ENCODE data around the gene POC1A.

DNA sequence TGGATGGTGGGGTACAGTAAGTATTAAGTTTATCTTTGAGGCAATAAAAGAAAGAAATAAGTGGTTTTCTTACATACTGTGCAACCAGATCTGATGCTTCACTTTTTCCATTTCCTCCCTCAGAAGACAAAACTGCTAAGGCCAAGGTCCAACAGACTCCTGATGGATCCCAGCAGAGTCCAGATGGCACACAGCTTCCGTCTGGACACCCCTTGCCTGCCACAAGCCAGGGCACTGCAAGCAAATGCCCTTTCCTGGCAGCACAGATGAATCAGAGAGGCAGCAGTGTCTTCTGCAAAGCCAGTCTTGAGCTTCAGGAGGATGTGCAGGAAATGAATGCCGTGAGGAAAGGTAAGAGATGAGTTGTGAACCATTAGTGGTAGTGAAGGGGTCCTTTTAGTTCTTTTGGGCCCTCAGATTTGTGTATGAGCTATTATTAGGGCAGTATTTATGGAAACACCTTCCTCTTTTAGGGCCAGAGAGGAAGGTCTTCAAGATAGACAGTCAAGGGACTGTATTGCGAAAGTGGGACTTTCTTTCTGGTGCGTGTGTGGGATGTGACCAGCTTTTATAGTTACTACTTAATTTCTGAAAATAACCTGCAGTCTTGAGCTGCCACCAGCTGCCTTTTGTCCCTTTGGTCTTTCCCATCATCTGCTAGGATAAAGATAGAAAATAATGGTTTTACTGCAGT lies 48.3 kb upstream of the POC1A start:
- TF ChIP-seq, protein P1, sequence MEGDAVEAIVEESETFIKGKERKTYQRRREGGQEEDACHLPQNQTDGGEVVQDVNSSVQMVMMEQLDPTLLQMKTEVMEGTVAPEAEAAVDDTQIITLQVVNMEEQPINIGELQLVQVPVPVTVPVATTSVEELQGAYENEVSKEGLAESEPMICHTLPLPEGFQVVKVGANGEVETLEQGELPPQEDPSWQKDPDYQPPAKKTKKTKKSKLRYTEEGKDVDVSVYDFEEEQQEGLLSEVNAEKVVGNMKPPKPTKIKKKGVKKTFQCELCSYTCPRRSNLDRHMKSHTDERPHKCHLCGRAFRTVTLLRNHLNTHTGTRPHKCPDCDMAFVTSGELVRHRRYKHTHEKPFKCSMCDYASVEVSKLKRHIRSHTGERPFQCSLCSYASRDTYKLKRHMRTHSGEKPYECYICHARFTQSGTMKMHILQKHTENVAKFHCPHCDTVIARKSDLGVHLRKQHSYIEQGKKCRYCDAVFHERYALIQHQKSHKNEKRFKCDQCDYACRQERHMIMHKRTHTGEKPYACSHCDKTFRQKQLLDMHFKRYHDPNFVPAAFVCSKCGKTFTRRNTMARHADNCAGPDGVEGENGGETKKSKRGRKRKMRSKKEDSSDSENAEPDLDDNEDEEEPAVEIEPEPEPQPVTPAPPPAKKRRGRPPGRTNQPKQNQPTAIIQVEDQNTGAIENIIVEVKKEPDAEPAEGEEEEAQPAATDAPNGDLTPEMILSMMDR (IDR thresholded peaks at IDR 0.05; ENCODE audit: control extremely low read depth in 1 of 3, insufficient read depth in 1 of 3, low read depth in 1 of 3, low read length in 3 of 3): no peak
- TF ChIP-seq GTF2F1 (IDR thresholded peaks at IDR 0.05; ENCODE audit: borderline replicate concordance, low read depth, low read length) (no peak), TAF1 (IDR thresholded peaks at IDR 0.05; ENCODE audit: low read depth, low read length) (no peak), POLR2A (IDR thresholded peaks at IDR 0.05; ENCODE audit: control extremely low read depth in 1 of 2, low read depth in 2 of 2, low read length in 2 of 2) (no peak), YY1 (IDR thresholded peaks at IDR 0.05; ENCODE audit: low read depth, low read length) (no peak), EZH2 (IDR thresholded peaks at IDR 0.05; ENCODE audit: low read depth, low read length, severe bottlenecking) (no peak), NRF1 (IDR thresholded peaks at IDR 0.05; ENCODE audit: low read depth, low read length) (no peak), CHD2 (IDR thresholded peaks at IDR 0.05; ENCODE audit: low read length) (no peak), POLR2AphosphoS5 (IDR thresholded peaks at IDR 0.05; ENCODE audit: low read depth, low read length) (no peak), SUZ12 (IDR thresholded peaks at IDR 0.05; ENCODE audit: low read length) (no peak), SP1 (IDR thresholded peaks at IDR 0.05; ENCODE audit: low read depth, low read length) (no peak)
- TF ChIP-seq, protein P2, sequence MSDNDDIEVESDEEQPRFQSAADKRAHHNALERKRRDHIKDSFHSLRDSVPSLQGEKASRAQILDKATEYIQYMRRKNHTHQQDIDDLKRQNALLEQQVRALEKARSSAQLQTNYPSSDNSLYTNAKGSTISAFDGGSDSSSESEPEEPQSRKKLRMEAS (IDR thresholded peaks at IDR 0.05): no peak
- TF ChIP-seq, protein P3, sequence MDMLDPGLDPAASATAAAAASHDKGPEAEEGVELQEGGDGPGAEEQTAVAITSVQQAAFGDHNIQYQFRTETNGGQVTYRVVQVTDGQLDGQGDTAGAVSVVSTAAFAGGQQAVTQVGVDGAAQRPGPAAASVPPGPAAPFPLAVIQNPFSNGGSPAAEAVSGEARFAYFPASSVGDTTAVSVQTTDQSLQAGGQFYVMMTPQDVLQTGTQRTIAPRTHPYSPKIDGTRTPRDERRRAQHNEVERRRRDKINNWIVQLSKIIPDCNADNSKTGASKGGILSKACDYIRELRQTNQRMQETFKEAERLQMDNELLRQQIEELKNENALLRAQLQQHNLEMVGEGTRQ (IDR thresholded peaks at IDR 0.05; ENCODE audit: low read length): no peak

All from H1 (cell line).